GM12878 (cell line): Measurements from ENCODE around the gene MRPS21. TPM values are rescaled to one million over a fixed set of nuclear protein-coding genes. Genes with fewer than 3 reads are reported as not detected.

Source experiments
- ATAC-seq: fragments of 200-7000 bp; cut with Tn5 transposase; 3 replicates; pipeline ENCODE4 v1.9.1; 2020; ENCODE audit warnings: mild to moderate bottlenecking, moderate library complexity
- BruUV-seq: library from RNA; stranded (reverse); fragments of 400-500 nt; replicated peaks from 2 replicates; lab custom pipeline; 2021; lab: Mats Ljungman, UMichigan
- CTCF ChIA-PET: fragments of 300-600 bp; sonication (Branson Sonifier 250); formaldehyde crosslinking; extraction: SDS; loops from one replicate; lab custom pipeline; 2021; ENCODE audit warnings: inconsistent platforms; lab: Yijun Ruan, JAX
- POLR2A ChIA-PET: fragments of 350-600 bp; formaldehyde crosslinking; extraction: SDS; loops from one replicate; lab custom pipeline; 2021; ENCODE audit warnings: inconsistent platforms; lab: Charles Lee
- RAD21 ChIA-PET: fragments of 300-600 bp; sonication (Branson Sonifier 250); formaldehyde crosslinking; loops from one replicate; lab custom pipeline; 2023; ENCODE audit warnings: antibody characterized with exemption; ENCODE audit not compliant: unreplicated experiment; lab: Charles Lee
- SMC1A ChIA-PET: fragments of 300-600 bp; sonication (Branson Sonifier 250); formaldehyde crosslinking; loops from one replicate; lab custom pipeline; 2023; ENCODE audit not compliant: unreplicated experiment, uncharacterized antibody; lab: Charles Lee
- DNase-seq: peaks from one replicate; pipeline ENCODE4 v3.0.0-alpha.2; 2011; ENCODE audit warnings: low read depth, low spot score
- FAIRE-seq: peaks from 3 replicates; lab custom pipeline; 2011; peaks lifted over from hg19 to GRCh38; lab: Jason Lieb, UNC
- H2AFZ ChIP-seq: 2 replicates; pipeline ENCODE4 v1.6.0; 2011; ENCODE audit warnings: low read depth, low read length, control low read depth; ENCODE audit not compliant: control insufficient read depth
- H3K27ac ChIP-seq: 2 replicates; pipeline ENCODE4 v1.5.1; 2011; ENCODE audit warnings: control low read depth; ENCODE audit not compliant: control insufficient read depth, insufficient read depth
- H3K27me3 ChIP-seq, 2 experiments: replicated peaks in 1 of 2; 2 replicates each; pipeline versions ENCODE4 v1.6.0 to v1.6.1; 2011; ENCODE audit warnings: low read length in 1 of 2; ENCODE audit not compliant: control insufficient read depth in 2 of 2, insufficient read depth in 2 of 2
- H3K36me3 ChIP-seq, 2 experiments: 2 replicates each; pipeline ENCODE4 v1.5.1; 2011; ENCODE audit warnings: low read length in 1 of 2; ENCODE audit not compliant: control insufficient read depth in 2 of 2, insufficient read depth in 2 of 2
- H3K4me1 ChIP-seq: 2 replicates; pipeline ENCODE4 v1.6.1; 2011; ENCODE audit warnings: mild to moderate bottlenecking, low read length, moderate library complexity, mixed read lengths; ENCODE audit not compliant: control insufficient read depth, insufficient read depth
- H3K4me2 ChIP-seq: 2 replicates; pipeline ENCODE4 v1.6.0; 2011; ENCODE audit warnings: control low read depth; ENCODE audit not compliant: control insufficient read depth, insufficient read depth
- H3K4me3 ChIP-seq: fragments of 200-600 bp; sonication (generic); 2 replicates; pipeline ENCODE4 v1.5.1; 2016
- H3K79me2 ChIP-seq: 2 replicates; pipeline ENCODE4 v1.6.0; 2011; ENCODE audit warnings: low read length; ENCODE audit not compliant: control insufficient read depth, insufficient read depth
- H3K9ac ChIP-seq: 2 replicates; pipeline ENCODE4 v1.8.0; 2011; ENCODE audit warnings: low read length, control low read depth, mixed read lengths; ENCODE audit not compliant: control insufficient read depth, insufficient read depth
- H3K9me3 ChIP-seq: replicated peaks from 3 replicates; pipeline ENCODE4 v1.5.1; 2011; ENCODE audit warnings: mild to moderate bottlenecking, low read length; ENCODE audit not compliant: control insufficient read depth, insufficient read depth
- H4K20me1 ChIP-seq: 2 replicates; pipeline ENCODE4 v1.6.0; 2011; ENCODE audit not compliant: control insufficient read depth, insufficient read depth
- BCL11A ChIP-seq: IDR thresholded peaks from 2 replicates; pipeline ENCODE4 v1.6.1; 2011; ENCODE audit warnings: low read depth, low read length
- CBFB ChIP-seq: IDR thresholded peaks from 2 replicates; pipeline ENCODE4 v1.6.1; 2016; ENCODE audit warnings: antibody characterized with exemption, low read depth
- FOXM1 ChIP-seq: IDR thresholded peaks from 2 replicates; pipeline ENCODE4 v1.6.1; 2012; ENCODE audit warnings: low read depth, mild to moderate bottlenecking, inconsistent platforms, low read length, moderate library complexity
- GABPA ChIP-seq: IDR thresholded peaks from 2 replicates; pipeline ENCODE4 v1.6.1; 2014; ENCODE audit warnings: antibody characterized with exemption, low read depth, mild to moderate bottlenecking, inconsistent platforms
- GATAD2B ChIP-seq: fragments of 450-650 bp; conservative IDR thresholded peaks from 2 replicates; pipeline ENCODE4 v1.6.1; 2017; ENCODE audit warnings: low read depth, mild to moderate bottlenecking, moderate library complexity
- MYB ChIP-seq: fragments of 150-350 bp; IDR thresholded peaks from 2 replicates; pipeline ENCODE4 v1.6.1; 2014; ENCODE audit warnings: mild to moderate bottlenecking, low read depth, low read length, borderline replicate concordance
- NFYA ChIP-seq: IDR thresholded peaks from 2 replicates; pipeline ENCODE4 v1.6.1; 2011; ENCODE audit warnings: low read depth, mild to moderate bottlenecking, low read length, improper control_type of control experiment, borderline replicate concordance
- RELA ChIP-seq: fragments of 450-650 bp; IDR thresholded peaks from 2 replicates; pipeline ENCODE4 v1.8.0; 2014; ENCODE audit warnings: borderline replicate concordance; ENCODE audit not compliant: partially characterized antibody
- RUNX3 ChIP-seq: IDR thresholded peaks from 2 replicates; pipeline ENCODE4 v1.6.1; 2012; ENCODE audit warnings: low read length, inconsistent platforms
- SMAD1 ChIP-seq: fragments of 450-650 bp; IDR thresholded peaks from 2 replicates; pipeline ENCODE4 v1.6.1; 2018; ENCODE audit warnings: mild to moderate bottlenecking, low read depth; ENCODE audit not compliant: partially characterized antibody
- TCF7 ChIP-seq: IDR thresholded peaks from 2 replicates; pipeline ENCODE4 v1.6.1; 2014; ENCODE audit warnings: antibody characterized with exemption, borderline replicate concordance
- WGBS: methylation state at CpG from one replicate; pipeline ENCODE4 v1.1.6; 2016; ENCODE audit warnings: low lambda C conversion rate; ENCODE audit not compliant: insufficient replicate concordance, insufficient coverage; ENCODE audit errors: missing lambda C conversion rate; 5-methylcytosine and 5-hydroxymethylcytosine counted together
- in situ Hi-C: fragments of 300-500 bp; cut with MboI; formaldehyde crosslinking; loops from 9 replicates; pipeline ENCODE4 v1.14.3; 2018; ENCODE audit warnings: mixed read lengths
- intact Hi-C: fragments of 100-400 bp; cut with micrococcal nuclease; formaldehyde crosslinking; loops from one replicate; pipeline ENCODE4 v1.14.2; 2022; ENCODE audit not compliant: unreplicated experiment
- polyA plus RNA-seq, 11 experiments: library from polyadenylated mRNA; depleted of rRNA in 4 of 11; unstranded in 6 of 11; stranded (reverse) in 5 of 11; fragments of >200 nt; fragmentation: Nextera tagmentation in 4 of 11; fragmentation: Illumina TruSeq in 1 of 11; extraction: Ambion mirVana in 4 of 11; extraction: Trizol in 1 of 11; gene quantifications; 1 replicate in 1 of 11; 2 replicates in 10 of 11; pipeline versions ENCODE4 v1.2.1 to v1.2.3, GENCODE V29; 2011 to 2016; ENCODE audit warnings: inconsistent platforms in 2 of 11, missing spikeins in 2 of 11, low read depth in 1 of 11
- total RNA-seq, 4 experiments: library from RNA; depleted of rRNA in 3 of 4; stranded (reverse); fragments of >200 nt in 3 of 4; fragmentation: Illumina TruSeq in 1 of 4; extraction: Trizol in 1 of 4; gene quantifications; 2 replicates each; pipeline versions ENCODE4 v1.2.1 to v1.2.3, GENCODE V29; 2013 to 2021
- TF ChIP-seq, protein P1 (sequence below): IDR thresholded peaks from 2 replicates; pipeline ENCODE4 v1.6.1; 2012; ENCODE audit warnings: low read depth, low read length, improper control_type of control experiment
- TF ChIP-seq, protein P2 (sequence below): IDR thresholded peaks from 2 replicates; pipeline ENCODE4 v1.6.1; 2012; ENCODE audit warnings: improper control_type of control experiment, low read depth, low read length; ENCODE audit not compliant: insufficient replicate concordance

The MRPS21 gene
- total and polyA plus RNA-seq, 10 of the 15 experiments (the other 5 are each of a cell fraction or from before 2014, with no cell fraction given): 69.4 to 275 (median 103) TPM

DNA sequence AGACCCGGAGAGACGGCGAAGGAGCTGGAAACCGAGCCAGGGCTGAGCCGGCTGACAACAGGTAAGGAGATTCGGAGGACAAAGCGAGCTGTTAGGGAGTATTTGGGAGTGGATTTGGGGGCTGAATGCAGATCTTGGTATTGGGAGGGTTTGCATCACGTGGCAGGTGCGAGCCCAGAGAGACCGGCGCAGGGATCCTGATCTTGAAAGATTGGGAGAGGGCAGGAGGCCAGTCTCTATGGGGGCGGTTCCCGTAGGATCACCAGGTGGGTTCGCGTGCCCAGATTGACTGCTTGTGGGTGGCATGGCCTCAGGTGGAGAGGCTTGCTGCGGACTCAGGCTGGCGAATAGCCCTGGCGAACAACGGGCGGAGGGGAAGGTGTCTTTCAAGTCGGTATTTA, 11.1 kb upstream of the MRPS21 start:
- Histone ChIP-seq H3K27ac (no peak overlapping the region), H3K4me2 (no peak overlapping the region; the same call in 1 of the 2 replicates), H2AFZ (peak overlapping the region; percentile 56), H4K20me1 (no peaks in the 10 kb centered on the region), H3K79me2 (no peaks in the 10 kb centered on the region), H3K9ac (no peak overlapping the region), H3K27me3 (no peaks in the 10 kb centered on the region; a peak in 2 of 4 replicates), H3K4me1 (peaks cover 9% of the 10 kb centered on the region), H3K4me3 (peak overlapping the region; percentile 58; the same call in 1 of the 2 replicates), H3K9me3 (no peaks in the 10 kb centered on the region; the same call in 2 of the 3 replicates), H3K36me3 (no peaks in the 10 kb centered on the region)
- in situ Hi-C loops (no loop called here), intact Hi-C loops (no loop called here)
- BruUV-seq: no TSS peak
- RAD21 ChIA-PET: no interaction called here
- TF ChIP-seq, protein P1, sequence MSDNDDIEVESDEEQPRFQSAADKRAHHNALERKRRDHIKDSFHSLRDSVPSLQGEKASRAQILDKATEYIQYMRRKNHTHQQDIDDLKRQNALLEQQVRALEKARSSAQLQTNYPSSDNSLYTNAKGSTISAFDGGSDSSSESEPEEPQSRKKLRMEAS: peak; percentile 2; the same call in 1 of the 2 replicates
- no peak for TF ChIP-seq GATAD2B
- TF ChIP-seq RELA: no peak
- no peak for TF ChIP-seq MYB
- SMC1A ChIA-PET: interaction anchor here (0.9 kb wide), 1 partner anchor 26 kb away, joined by 3 read pairs; no protein-coding TSS in a partner anchor
- no peak for DNase-seq
- FAIRE-seq: no peak
- no peak for ATAC-seq
- POLR2A ChIA-PET: interaction anchor here (0.5 to 0.6 kb wide), 2 partner anchors 44 to 46 kb away, joined by 6 to 7 read pairs; no protein-coding TSS in a partner anchor
- WGBS: 76% methylated on average over 21 of the region's 21 CpGs
- CTCF ChIA-PET: interaction anchor here (0.6 to 3.8 kb wide), 4 partner anchors 11 to 67 kb away, joined by 3 to 98 read pairs (median 20); partner anchors contain the start of gene CA14

DNA sequence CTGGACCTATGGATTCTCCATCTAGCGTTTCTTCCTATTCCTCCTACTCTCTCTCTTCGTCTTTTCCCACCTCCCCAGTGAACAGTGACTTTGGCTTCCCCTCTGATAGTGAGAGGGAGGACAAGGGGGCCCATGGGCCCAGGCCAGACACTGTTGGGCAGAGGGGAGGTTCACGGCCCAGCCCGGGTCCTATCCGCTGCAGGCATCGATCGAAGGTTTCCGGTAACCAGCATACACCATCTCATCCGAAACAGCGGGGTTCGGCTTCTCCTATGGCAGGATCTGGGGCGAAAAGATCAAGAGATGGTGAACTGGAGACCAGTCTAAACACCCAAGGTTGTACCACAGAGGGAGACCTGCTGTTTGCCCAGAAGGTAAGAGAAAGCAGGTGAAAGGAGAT, 10.4 kb upstream of the MRPS21 start:
- H3K36me3 ChIP-seq: no peaks in the 10 kb centered on the region
- CTCF ChIA-PET: no interaction called here
- RAD21 ChIA-PET: no interaction called here
- H3K79me2 ChIP-seq: no peaks in the 10 kb centered on the region
- no TSS peak for BruUV-seq
- in situ Hi-C loops: no loop called here
- no peak overlapping the region for H3K9ac ChIP-seq
- H3K27me3 ChIP-seq: no peaks in the 10 kb centered on the region; a peak in 2 of 4 replicates
- H3K27ac ChIP-seq: no peak overlapping the region
- no peak overlapping the region for H3K4me2 ChIP-seq
- POLR2A ChIA-PET: no interaction called here
- no peaks in the 10 kb centered on the region; the same call in 2 of the 3 replicates for H3K9me3 ChIP-seq
- H3K4me1 ChIP-seq: peaks cover 9% of the 10 kb centered on the region
- 86% methylated on average over 12 of the region's 12 CpGs for WGBS
- DNase-seq (no peak), ATAC-seq (no peak), FAIRE-seq (no peak)
- no peak overlapping the region for H3K4me3 ChIP-seq
- H2AFZ ChIP-seq: no peak overlapping the region
- SMC1A ChIA-PET: interaction anchor here (0.9 kb wide), 1 partner anchor 27 kb away, joined by 3 read pairs; no protein-coding TSS in a partner anchor
- intact Hi-C loops: no loop called here
- no peaks in the 10 kb centered on the region for H4K20me1 ChIP-seq
- no peak for TF ChIP-seq TCF7
- TF ChIP-seq FOXM1: no peak
- TF ChIP-seq SMAD1: no peak
- no peak for TF ChIP-seq NFYA
- TF ChIP-seq CBFB: no peak
- TF ChIP-seq, protein P2, sequence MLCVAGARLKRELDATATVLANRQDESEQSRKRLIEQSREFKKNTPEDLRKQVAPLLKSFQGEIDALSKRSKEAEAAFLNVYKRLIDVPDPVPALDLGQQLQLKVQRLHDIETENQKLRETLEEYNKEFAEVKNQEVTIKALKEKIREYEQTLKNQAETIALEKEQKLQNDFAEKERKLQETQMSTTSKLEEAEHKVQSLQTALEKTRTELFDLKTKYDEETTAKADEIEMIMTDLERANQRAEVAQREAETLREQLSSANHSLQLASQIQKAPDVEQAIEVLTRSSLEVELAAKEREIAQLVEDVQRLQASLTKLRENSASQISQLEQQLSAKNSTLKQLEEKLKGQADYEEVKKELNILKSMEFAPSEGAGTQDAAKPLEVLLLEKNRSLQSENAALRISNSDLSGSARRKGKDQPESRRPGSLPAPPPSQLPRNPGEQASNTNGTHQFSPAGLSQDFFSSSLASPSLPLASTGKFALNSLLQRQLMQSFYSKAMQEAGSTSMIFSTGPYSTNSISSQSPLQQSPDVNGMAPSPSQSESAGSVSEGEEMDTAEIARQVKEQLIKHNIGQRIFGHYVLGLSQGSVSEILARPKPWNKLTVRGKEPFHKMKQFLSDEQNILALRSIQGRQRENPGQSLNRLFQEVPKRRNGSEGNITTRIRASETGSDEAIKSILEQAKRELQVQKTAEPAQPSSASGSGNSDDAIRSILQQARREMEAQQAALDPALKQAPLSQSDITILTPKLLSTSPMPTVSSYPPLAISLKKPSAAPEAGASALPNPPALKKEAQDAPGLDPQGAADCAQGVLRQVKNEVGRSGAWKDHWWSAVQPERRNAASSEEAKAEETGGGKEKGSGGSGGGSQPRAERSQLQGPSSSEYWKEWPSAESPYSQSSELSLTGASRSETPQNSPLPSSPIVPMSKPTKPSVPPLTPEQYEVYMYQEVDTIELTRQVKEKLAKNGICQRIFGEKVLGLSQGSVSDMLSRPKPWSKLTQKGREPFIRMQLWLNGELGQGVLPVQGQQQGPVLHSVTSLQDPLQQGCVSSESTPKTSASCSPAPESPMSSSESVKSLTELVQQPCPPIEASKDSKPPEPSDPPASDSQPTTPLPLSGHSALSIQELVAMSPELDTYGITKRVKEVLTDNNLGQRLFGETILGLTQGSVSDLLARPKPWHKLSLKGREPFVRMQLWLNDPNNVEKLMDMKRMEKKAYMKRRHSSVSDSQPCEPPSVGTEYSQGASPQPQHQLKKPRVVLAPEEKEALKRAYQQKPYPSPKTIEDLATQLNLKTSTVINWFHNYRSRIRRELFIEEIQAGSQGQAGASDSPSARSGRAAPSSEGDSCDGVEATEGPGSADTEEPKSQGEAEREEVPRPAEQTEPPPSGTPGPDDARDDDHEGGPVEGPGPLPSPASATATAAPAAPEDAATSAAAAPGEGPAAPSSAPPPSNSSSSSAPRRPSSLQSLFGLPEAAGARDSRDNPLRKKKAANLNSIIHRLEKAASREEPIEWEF: no peak
- no peak for TF ChIP-seq BCL11A
- TF ChIP-seq GABPA: no peak
- no peak for TF ChIP-seq RUNX3
